ENCODE measurements around the gene SPAG9. TPM values are rescaled to one million over a fixed set of nuclear protein-coding genes. Genes with fewer than 3 reads are reported as not detected.

SPAG9 gene
- total RNA-seq, 3 donors from 2014 or later: 112 to 178 (median 128) TPM

GRCh38 chr17:51056813-51057510 lies 63.7 kb downstream of the SPAG9 start:
- Histone ChIP-seq H3K27ac (peak overlapping the region; percentile 50 to 71), H3K4me1 (no peaks in the 10 kb centered on the region), H3K9me3 (no peaks in the 10 kb centered on the region), H3K36me3 (no peaks in the 10 kb centered on the region), H3K4me3 (no peak overlapping the region), H3K27me3 (no peaks in the 10 kb centered on the region)
- TF ChIP-seq POLR2A (IDR thresholded peaks at IDR 0.05) (no peak), CTCF (IDR thresholded peaks at IDR 0.05) (peak in 2 of 3 donors; percentile 38 to 45), POLR2AphosphoS5 (IDR thresholded peaks at IDR 0.05) (no peak)
- DNase-seq (ENCODE audit: low spot score in 2 of 2): no peak
- intact Hi-C loops (cut with DNase I; ENCODE audit: low total_unique reads): no loop called here

GRCh38 chr17:51054748-51055147 lies 65.9 kb downstream of the SPAG9 start:
- intact Hi-C loops (cut with DNase I; ENCODE audit: low total_unique reads): no loop called here
- H3K27ac ChIP-seq: no peak overlapping the region
- no peak overlapping the region for H3K4me3 ChIP-seq
- TF ChIP-seq POLR2A (IDR thresholded peaks at IDR 0.05) (no peak), CTCF (IDR thresholded peaks at IDR 0.05) (no peak), POLR2AphosphoS5 (IDR thresholded peaks at IDR 0.05) (no peak)
- H3K27me3 ChIP-seq: no peaks in the 10 kb centered on the region
- H3K36me3 ChIP-seq: no peaks in the 10 kb centered on the region
- no peaks in the 10 kb centered on the region for H3K4me1 ChIP-seq
- H3K9me3 ChIP-seq: no peaks in the 10 kb centered on the region
- no peak for DNase-seq (ENCODE audit: low spot score in 2 of 2)

- Histone ChIP-seq H3K4me3 (no peak overlapping the region), H3K27me3 (no peaks in the 10 kb centered on the region), H3K36me3 (no peaks in the 10 kb centered on the region), H3K4me1 (no peaks in the 10 kb centered on the region), H3K27ac (no peak overlapping the region), H3K9me3 (no peaks in the 10 kb centered on the region)
- TF ChIP-seq CTCF (IDR thresholded peaks at IDR 0.05) (no peak), POLR2A (IDR thresholded peaks at IDR 0.05) (no peak), POLR2AphosphoS5 (IDR thresholded peaks at IDR 0.05) (no peak)
- intact Hi-C loops (cut with DNase I; ENCODE audit: low total_unique reads): no loop called here
- DNase-seq (ENCODE audit: low spot score in 2 of 2): no peak
Observed at GRCh38 chr17:51052235-51052634, 68.4 kb downstream of the SPAG9 start.

GRCh38 chr17:51050291-51051033 lies 70.2 kb downstream of the SPAG9 start:
- TF ChIP-seq POLR2AphosphoS5 (IDR thresholded peaks at IDR 0.05) (no peak), CTCF (IDR thresholded peaks at IDR 0.05) (no peak), POLR2A (IDR thresholded peaks at IDR 0.05) (no peak)
- H3K27ac ChIP-seq: peak overlapping the region in 1 of 2 donors; percentile 19
- intact Hi-C loops (cut with DNase I; ENCODE audit: low total_unique reads): no loop called here
- H3K27me3 ChIP-seq: no peaks in the 10 kb centered on the region
- DNase-seq (ENCODE audit: low spot score in 2 of 2): no peak
- no peaks in the 10 kb centered on the region for H3K36me3 ChIP-seq
- no peaks in the 10 kb centered on the region for H3K9me3 ChIP-seq
- H3K4me1 ChIP-seq: no peaks in the 10 kb centered on the region
- H3K4me3 ChIP-seq: no peak overlapping the region

Data from breast epithelium (tissue), 4 donors.